MM.1S (cell line): Measurements from ENCODE around the gene KCNJ6.

Experiments used
- DNase-seq: peaks from one replicate; pipeline ENCODE4 v3.0.0-alpha.2; 2015
- H2AFZ ChIP-seq: fragments of 300-600 bp; sonication (generic); 2 replicates; pipeline ENCODE4 v1.6.0; 2016; ENCODE audit warnings: antibody characterized with exemption, low read length
- H3F3A ChIP-seq: fragments of 300-600 bp; sonication (generic); 2 replicates; pipeline ENCODE4 v1.6.1; 2016; ENCODE audit warnings: mild to moderate bottlenecking, antibody characterized with exemption, low read length, moderate library complexity, mixed read lengths; ENCODE audit not compliant: insufficient read depth
- H3K27ac ChIP-seq: fragments of 300-600 bp; sonication (generic); 2 replicates; pipeline ENCODE4 v1.5.1; 2016; ENCODE audit warnings: mild to moderate bottlenecking, low read length
- H3K27me3 ChIP-seq: fragments of 300-600 bp; sonication (generic); replicated peaks from 2 replicates; pipeline ENCODE4 v1.6.0; 2016; ENCODE audit warnings: low read length; ENCODE audit not compliant: insufficient read depth
- H3K36me3 ChIP-seq: fragments of 300-600 bp; sonication (generic); replicated peaks from 2 replicates; pipeline ENCODE4 v1.6.1; 2016; ENCODE audit warnings: mild to moderate bottlenecking, low read length, mixed read lengths; ENCODE audit not compliant: insufficient read depth
- H3K4me1 ChIP-seq: fragments of 300-600 bp; sonication (generic); 2 replicates; pipeline ENCODE4 v1.6.1; 2016; ENCODE audit warnings: low read length, mixed read lengths
- H3K4me2 ChIP-seq: fragments of 300-600 bp; sonication (generic); 2 replicates; pipeline ENCODE4 v1.6.0; 2016; ENCODE audit warnings: low read depth, low read length
- H3K4me3 ChIP-seq: fragments of 300-600 bp; sonication (generic); 2 replicates; pipeline ENCODE4 v1.5.1; 2016; ENCODE audit warnings: low read length, mixed read lengths
- H3K79me2 ChIP-seq: fragments of 300-600 bp; sonication (generic); 2 replicates; pipeline ENCODE4 v1.6.1; 2016; ENCODE audit warnings: mixed run types, low read length, mixed read lengths
- H3K9ac ChIP-seq: fragments of 300-600 bp; sonication (generic); 2 replicates; pipeline ENCODE4 v1.6.1; 2016; ENCODE audit warnings: low read length, mixed read lengths
- H3K9me2 ChIP-seq: fragments of 300-600 bp; sonication (generic); replicated peaks from 2 replicates; pipeline ENCODE4 v1.6.1; 2016; ENCODE audit warnings: mild to moderate bottlenecking, low read length, mixed read lengths; ENCODE audit not compliant: insufficient read depth
- H3K9me3 ChIP-seq: fragments of 300-600 bp; sonication (generic); replicated peaks from 2 replicates; pipeline ENCODE4 v1.6.1; 2016; ENCODE audit warnings: mild to moderate bottlenecking, low read length, mixed read lengths; ENCODE audit not compliant: insufficient read depth
- H4K20me1 ChIP-seq: fragments of 300-600 bp; sonication (generic); 2 replicates; pipeline ENCODE4 v1.6.1; 2016; ENCODE audit warnings: mild to moderate bottlenecking, low read length, moderate library complexity, mixed read lengths; ENCODE audit not compliant: insufficient read depth
- CTCF ChIP-seq: fragments of 300-600 bp; sonication (generic); IDR thresholded peaks from 2 replicates; pipeline ENCODE4 v1.5.1; 2016; ENCODE audit warnings: antibody characterized with exemption, low read length, mixed read lengths
- EZH2 ChIP-seq: fragments of 300-600 bp; sonication (generic); optimal IDR thresholded peaks from 2 replicates; pipeline ENCODE3; 2017; ENCODE audit warnings: low read depth, mild to moderate bottlenecking, antibody characterized with exemption, low read length, mixed read lengths
- EZH2phosphoT487 ChIP-seq: fragments of 300-600 bp; sonication (generic); IDR thresholded peaks from 2 replicates; pipeline ENCODE4 v1.6.1; 2018; ENCODE audit warnings: antibody characterized with exemption, low read length

KCNJ6 gene

GRCh38 chr21:37695111-37695510, 221.1 kb downstream of the KCNJ6 start:
- Histone ChIP-seq H3K4me2 (no peak overlapping the region), H3K4me3 (no peak overlapping the region)

GRCh38 chr21:37688952-37689659, 227.2 kb downstream of the KCNJ6 start:
- H2AFZ ChIP-seq = no peak overlapping the region
- no peak overlapping the region for H3K27ac ChIP-seq
- H3F3A ChIP-seq = no peaks in the 10 kb centered on the region
- no peaks in the 10 kb centered on the region for H3K79me2 ChIP-seq
- no peak overlapping the region for H3K9ac ChIP-seq
- H4K20me1 ChIP-seq = no peaks in the 10 kb centered on the region
- H3K27me3 ChIP-seq = no peaks in the 10 kb centered on the region
- no peak overlapping the region for H3K4me3 ChIP-seq
- no peaks in the 10 kb centered on the region for H3K4me1 ChIP-seq
- no peak for DNase-seq
- H3K36me3 ChIP-seq = no peaks in the 10 kb centered on the region
- H3K4me2 ChIP-seq = no peak overlapping the region
- H3K9me2 ChIP-seq = no peaks in the 10 kb centered on the region
- TF ChIP-seq EZH2phosphoT487 (no peak), EZH2 (no peak), CTCF (no peak)
- no peaks in the 10 kb centered on the region for H3K9me3 ChIP-seq

More at GRCh38 chr21:37695111-37695510, 221.1 kb downstream of the KCNJ6 start:
- Histone ChIP-seq H3K36me3 (no peaks in the 10 kb centered on the region), H3K9me2 (no peaks in the 10 kb centered on the region), H4K20me1 (no peaks in the 10 kb centered on the region), H3F3A (no peaks in the 10 kb centered on the region), H3K9ac (no peak overlapping the region), H2AFZ (no peak overlapping the region), H3K27ac (no peak overlapping the region), H3K9me3 (no peaks in the 10 kb centered on the region), H3K27me3 (no peaks in the 10 kb centered on the region), H3K79me2 (no peaks in the 10 kb centered on the region), H3K4me1 (no peaks in the 10 kb centered on the region)
- no peak for DNase-seq
- TF ChIP-seq CTCF (no peak), EZH2phosphoT487 (no peak), EZH2 (no peak)

- no peak overlapping the region for H3K27ac ChIP-seq
- no peak overlapping the region for H2AFZ ChIP-seq
- H4K20me1 ChIP-seq = no peaks in the 10 kb centered on the region
- H3K4me1 ChIP-seq = no peaks in the 10 kb centered on the region
- no peaks in the 10 kb centered on the region for H3K36me3 ChIP-seq
- H3K9me2 ChIP-seq = no peaks in the 10 kb centered on the region
- no peaks in the 10 kb centered on the region for H3K27me3 ChIP-seq
- H3F3A ChIP-seq = no peaks in the 10 kb centered on the region
- H3K9ac ChIP-seq = no peak overlapping the region
- no peak for DNase-seq
- no peak overlapping the region for H3K4me3 ChIP-seq
- no peaks in the 10 kb centered on the region for H3K79me2 ChIP-seq
- TF ChIP-seq EZH2 = no peak
- no peak for TF ChIP-seq EZH2phosphoT487
- no peak for TF ChIP-seq CTCF
- no peaks in the 10 kb centered on the region for H3K9me3 ChIP-seq
- H3K4me2 ChIP-seq = no peak overlapping the region
These were observed 229.1 kb downstream of the KCNJ6 start for GRCh38 chr21:37686991-37687810.
